VCaP (cell line): Measurements from ENCODE around the gene THBS1.

Experiments used
- H3K27ac ChIP-seq: fragments of 450-650 bp; 2 replicates; pipeline ENCODE4 v1.5.1; 2017
- TF ChIP-seq, protein P1 (sequence below): fragments of 450-650 bp; conservative IDR thresholded peaks from 2 replicates; pipeline ENCODE4 v1.5.1; 2017; ENCODE audit warnings: mild to moderate bottlenecking, moderate library complexity

The THBS1 gene

DNA sequence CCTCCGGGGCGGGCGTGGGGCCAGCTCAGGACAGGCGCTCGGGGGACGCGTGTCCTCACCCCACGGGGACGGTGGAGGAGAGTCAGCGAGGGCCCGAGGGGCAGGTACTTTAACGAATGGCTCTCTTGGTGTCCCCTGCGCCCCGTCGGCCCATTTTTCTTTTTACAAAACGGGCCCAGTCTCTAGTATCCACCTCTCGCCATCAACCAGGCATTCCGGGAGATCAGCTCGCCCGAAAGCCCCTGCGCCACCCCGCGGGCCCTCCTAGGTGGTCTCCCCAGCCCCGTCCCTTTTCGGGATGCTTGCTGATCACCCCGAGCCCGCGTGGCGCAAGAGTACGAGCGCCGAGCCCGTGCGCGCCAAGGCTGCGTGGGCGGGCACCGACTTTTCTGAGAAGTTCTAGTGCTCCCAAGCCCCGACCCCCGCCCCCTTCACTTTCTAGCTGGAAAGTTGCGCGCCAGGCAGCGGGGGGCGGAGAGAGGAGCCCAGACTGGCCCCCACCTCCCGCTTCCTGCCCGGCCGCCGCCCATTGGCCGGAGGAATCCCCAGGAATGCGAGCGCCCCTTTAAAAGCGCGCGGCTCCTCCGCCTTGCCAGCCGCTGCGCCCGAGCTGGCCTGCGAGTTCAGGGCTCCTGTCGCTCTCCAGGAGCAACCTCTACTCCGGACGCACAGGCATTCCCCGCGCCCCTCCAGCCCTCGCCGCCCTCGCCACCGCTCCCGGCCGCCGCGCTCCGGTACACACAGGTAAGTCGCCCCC, at the start of gene THBS1:
THBS1 (plus strand) TSS at position 595 of the 757 bp plus-strand sequence. CDS start 779 bp downstream, outside the sequence.
- TF ChIP-seq, protein P1, sequence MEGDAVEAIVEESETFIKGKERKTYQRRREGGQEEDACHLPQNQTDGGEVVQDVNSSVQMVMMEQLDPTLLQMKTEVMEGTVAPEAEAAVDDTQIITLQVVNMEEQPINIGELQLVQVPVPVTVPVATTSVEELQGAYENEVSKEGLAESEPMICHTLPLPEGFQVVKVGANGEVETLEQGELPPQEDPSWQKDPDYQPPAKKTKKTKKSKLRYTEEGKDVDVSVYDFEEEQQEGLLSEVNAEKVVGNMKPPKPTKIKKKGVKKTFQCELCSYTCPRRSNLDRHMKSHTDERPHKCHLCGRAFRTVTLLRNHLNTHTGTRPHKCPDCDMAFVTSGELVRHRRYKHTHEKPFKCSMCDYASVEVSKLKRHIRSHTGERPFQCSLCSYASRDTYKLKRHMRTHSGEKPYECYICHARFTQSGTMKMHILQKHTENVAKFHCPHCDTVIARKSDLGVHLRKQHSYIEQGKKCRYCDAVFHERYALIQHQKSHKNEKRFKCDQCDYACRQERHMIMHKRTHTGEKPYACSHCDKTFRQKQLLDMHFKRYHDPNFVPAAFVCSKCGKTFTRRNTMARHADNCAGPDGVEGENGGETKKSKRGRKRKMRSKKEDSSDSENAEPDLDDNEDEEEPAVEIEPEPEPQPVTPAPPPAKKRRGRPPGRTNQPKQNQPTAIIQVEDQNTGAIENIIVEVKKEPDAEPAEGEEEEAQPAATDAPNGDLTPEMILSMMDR, result peak; percentile 61
- H3K27ac ChIP-seq, result peak within 1 kb of the TSS; percentile 94

GRCh38 chr15:39534996-39535395, 45.9 kb upstream of the THBS1 start:
- TF ChIP-seq, protein P1, result no peak
- H3K27ac ChIP-seq, result peak overlapping the region; percentile 92

DNA sequence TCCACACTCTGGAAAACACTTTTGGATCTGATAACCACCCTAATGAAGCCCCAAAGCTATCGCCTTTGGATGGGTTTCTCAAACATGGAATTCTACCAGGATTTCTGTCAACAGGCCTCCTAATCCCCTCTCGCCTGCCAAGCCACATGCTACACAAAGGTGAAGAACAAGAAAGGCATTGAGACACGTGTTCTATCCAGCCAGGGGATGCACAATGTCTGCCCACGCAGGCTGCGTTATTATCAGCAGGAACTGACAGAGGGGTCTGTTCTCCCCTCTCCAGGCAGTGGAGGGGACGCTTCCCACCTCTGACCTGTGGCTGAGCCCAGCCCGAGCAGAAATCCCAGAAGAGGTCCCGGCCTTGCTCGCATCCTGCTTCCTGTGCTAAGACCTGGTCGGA, 45.4 kb upstream of the THBS1 start:
- TF ChIP-seq, protein P1, result no peak
- peak overlapping the region; percentile 92 for H3K27ac ChIP-seq

DNA sequence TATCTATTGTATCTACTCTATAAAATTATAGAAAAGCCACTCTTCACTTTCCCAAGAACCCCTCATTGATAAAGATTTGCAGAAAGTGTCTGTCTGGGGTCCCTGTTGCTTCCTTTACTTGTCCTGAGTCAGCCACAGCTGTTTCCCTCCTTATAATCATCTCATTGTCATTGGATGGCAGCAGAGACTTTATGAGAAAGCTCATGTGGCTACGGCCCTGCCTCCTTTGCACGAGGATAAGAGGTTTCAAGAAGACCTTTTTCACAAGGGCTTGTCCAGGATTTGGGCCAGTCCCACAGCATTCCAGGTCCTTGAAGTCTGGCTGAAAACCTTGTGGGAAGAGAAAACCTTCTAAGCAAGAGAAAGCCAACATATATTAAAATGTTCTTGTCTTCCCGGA, 41.9 kb upstream of the THBS1 start:
- no peak overlapping the region for H3K27ac ChIP-seq
- TF ChIP-seq, protein P1, result no peak

- no peak overlapping the region for H3K27ac ChIP-seq
- TF ChIP-seq, protein P1, result no peak
Measured at GRCh38 chr15:39539466-39539865, 41.4 kb upstream of the THBS1 start.

DNA sequence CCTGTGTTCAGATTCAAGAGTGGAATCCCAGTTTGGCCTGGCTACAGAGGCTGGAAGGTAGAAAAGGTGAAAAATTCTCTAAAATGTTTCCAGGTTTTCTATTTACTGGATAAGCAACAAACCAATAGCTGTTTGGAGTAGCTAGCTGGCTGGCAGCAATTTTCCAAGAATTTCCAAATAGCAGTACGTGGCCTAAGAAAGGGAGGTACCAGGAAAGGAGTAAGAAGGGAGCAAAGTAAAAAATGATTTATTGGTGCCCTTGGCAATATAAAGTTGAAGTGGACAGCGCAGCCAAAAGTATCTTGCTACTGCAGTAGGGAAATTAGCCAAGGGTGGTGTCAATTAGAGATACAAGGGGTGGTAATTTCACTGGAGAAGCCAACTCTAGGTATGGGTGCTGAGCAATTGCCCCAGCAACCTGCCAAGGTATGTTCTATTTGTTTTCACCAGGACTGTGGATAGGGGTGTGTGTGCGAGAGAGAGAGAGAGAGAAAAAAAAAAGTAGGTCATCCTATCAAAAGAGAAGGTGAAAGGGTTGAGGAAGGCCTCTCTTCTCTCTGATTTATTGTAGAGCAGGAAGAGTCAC, 40.8 kb upstream of the THBS1 start:
- TF ChIP-seq, protein P1, result no peak
- H3K27ac ChIP-seq, result no peak overlapping the region

GRCh38 chr15:39542385-39543065, 38.4 kb upstream of the THBS1 start:
- no peak overlapping the region for H3K27ac ChIP-seq
- TF ChIP-seq, protein P1, result no peak
